Activated CD4-positive, alpha-beta T cell treated with anti-CD3 and anti-CD28 coated beads, Interleukin-2, amount 50 U/mL, for 16 hours (primary cell): ENCODE measurements around the gene SIRT6.
"Not testable (repeated sequence)": the region's sequence is repeated elsewhere in the genome, so short reads cannot be mapped to it uniquely, and the experiment has no call there.

Source experiments
- DNase-seq: peaks from one replicate; pipeline ENCODE4 v3.0.0-alpha.2; 2020

SIRT6 gene

DNA sequence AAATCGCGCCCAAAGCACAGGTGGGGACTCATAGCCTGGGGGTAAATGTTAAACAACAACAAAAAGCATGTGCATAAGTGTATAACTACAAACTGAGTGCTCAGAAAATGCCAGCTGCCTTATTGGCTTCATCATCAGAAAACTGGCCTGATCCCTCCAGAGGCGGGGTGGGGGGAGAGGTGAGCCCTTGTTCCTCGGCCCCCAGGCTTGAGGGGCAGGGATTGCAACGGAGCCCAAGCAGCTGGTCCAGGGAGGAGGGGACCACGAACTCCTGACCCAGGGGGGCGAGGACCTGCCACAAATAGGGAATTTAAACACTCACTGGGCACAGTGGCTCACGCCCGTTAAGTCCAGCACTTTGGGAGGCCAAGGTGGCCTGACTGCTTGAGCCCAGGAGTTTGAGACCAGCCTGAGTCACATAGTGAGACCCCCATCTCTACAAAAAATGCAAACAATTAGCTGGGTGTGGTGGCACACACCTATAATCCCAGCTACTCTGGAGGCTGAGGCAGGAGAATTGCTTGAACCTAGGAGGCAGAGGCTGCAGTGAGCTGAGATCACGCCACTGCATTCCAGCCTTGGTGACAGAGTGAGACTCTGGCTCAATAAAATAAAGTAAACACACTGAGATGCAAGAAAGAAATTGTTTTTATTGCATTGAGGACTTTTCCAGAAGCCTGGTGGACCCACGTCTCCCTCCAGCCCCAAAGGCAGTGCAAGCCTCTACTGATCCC lies 8.7 kb downstream of the SIRT6 start:
- no peak for DNase-seq

DNA sequence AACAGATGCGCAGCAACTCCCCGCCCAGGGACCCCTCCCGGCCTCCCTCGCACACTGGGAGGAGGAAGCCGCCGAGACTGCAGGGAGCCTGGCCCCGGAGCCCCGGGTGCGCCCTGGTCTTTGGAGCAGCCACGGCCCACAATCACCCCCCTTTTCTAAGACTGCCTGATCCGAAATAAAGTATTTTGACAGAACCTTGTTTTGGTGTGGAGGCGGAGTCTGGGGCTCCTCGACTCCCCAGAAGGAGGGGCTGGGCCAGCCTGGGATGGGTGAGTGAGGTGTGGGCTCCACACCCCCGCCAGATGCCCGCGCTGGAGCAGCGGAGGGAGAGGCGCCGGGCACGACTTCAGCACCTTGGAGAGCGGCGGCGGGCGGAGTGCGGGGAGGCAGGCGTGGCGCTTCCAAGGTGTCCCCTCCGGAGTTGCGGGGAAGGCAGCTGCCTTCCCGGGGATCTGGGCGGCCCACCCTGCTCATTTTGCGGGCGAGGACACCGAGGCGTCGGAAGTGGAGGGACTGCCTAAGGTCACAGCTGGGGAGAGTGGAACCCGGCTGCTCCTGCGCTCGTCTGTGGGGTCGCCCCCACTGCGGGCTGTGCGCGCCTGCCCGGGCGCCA lies 9.4 kb downstream of the SIRT6 start:
- peak; percentile 51 for DNase-seq

GRCh38 chr19:4171676-4172075 lies 10.7 kb downstream of the SIRT6 start:
- no peak for DNase-seq

DNA sequence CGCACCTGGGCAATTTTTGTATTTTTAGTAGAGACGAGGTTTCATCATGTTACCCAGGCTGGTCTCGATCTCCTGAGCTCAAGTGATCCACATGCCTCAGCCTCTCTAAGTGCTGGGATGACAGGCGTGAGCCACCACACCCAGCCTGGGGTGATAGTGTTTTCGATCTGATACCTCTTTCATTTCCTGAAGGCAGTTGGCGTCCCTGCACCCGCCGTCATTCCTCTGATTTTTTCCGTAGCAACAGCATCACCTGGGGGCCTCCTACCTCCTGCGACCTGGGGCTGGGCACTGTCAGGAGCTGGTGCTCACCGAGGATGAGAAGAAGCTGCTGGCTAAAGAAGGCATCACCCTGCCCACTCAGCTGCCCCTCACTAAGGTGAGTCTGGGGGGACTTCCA lies 18.1 kb downstream of the SIRT6 start:
- no peak for DNase-seq

- no peak for DNase-seq
Observed at GRCh38 chr19:4161415-4162077, 20.8 kb downstream of the SIRT6 start.

DNA sequence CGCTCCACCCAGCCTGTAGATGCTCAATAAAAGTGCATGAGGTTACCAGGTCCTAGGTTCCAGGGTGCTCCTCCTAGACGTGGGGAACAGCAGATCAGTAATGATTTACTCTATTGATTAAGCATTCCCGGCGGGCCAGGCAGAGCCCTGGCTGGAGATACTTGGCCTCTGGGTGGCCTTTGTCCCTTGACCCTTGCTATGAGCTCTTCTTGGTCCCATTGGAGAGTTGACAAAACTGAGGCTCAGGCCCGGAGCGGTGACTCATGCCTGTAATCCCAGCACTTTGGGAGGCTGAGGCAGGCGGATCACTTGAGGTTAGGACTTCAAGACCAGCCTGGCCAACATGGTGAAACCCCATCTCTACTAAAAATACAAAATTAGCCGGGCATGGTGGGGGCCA lies 24.4 kb downstream of the SIRT6 start:
- not testable (repeated sequence) for DNase-seq

GRCh38 chr19:4157164-4157563 lies 25.2 kb downstream of the SIRT6 start:
- no peak for DNase-seq

- no peak for DNase-seq
Observed at GRCh38 chr19:4154571-4155312, 27.6 kb downstream of the SIRT6 start.

DNA sequence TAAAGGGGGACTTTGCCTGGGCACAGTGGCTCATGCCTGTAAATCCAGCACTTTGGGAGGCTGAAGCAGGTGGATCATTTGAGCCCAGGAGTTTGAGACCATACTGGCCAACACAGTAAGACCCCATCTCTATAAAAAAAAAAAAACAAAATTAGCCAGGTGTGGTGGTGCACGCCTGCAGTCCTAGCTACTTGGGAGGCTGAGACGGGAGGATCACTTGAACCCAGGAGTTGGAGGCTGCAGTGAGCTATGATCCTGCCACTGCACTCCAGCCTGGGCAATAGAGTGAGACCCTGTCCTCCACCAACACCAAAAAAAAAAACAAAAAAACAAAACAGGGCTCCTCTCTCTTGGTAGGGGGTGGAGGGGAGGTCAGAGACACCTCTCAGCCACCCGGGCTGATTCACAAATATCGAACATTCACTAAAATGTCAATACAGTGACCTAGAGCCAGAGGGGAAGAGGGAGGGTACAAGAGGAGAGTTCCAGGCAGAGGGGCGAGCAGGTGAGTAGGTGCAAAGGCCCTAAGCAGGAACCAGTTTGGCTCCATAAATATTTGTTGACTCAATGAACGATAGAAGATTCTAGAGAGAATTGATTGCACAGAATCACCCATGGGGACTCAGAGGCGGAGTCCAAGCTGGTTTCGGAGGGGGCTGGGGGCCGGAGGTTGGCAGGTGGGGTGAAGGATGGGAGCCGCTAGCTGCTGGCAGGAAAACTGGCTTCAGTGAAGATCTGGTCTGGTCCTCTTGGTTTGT lies 29.9 kb downstream of the SIRT6 start:
- DNase-seq, result no peak

DNA sequence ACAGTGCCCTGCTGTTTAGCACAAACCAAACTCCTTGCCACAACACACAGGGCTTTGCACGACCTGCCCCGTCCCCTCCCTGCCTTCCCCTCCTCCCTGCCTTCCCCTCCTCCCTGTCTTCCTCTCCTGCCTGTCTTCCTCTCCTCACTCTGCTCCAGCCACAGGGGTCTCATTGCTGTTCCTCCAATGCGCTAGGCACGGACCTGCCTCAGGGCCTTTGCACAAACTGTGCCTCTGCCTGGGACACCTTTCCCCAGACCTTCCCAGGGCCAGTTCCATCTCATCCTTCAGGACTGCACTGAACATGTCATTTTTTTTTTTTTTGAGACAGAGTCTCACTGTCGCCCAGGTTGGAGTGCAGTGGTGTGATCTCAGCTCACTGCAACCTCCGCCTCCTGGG lies 30.7 kb downstream of the SIRT6 start:
- DNase-seq, result no peak

GRCh38 chr19:4149518-4150288 lies 32.7 kb downstream of the SIRT6 start:
- DNase-seq, result no peak

DNA sequence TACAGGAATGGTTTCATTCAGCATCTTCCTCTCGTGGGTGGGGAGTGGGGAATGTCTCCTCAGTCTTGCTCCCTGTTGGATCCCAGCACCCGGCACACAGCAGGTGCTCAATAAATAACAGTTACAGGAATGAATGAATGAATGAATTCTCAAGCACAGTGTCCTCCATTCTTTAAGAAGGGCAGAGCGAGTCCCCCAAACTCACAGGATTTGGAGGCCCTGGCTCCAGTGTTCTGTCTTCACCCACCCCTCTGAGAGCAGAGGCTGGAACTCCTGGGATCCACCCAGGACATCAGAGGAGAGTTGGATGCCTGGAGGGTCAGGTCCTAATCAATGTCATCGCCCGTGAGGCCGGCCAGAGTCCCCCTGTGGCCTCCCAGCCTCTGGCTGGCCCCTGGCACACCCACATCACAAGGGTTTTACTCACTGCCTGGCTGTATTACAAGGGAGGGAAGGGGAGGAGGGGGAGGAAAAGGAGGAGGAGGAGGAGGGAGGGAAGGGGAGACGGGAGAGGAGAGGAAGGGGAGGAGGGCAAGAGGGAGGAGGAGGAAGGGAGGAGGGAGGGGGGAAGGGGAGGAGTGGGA lies 37.6 kb downstream of the SIRT6 start:
- DNase-seq, result no peak

DNA sequence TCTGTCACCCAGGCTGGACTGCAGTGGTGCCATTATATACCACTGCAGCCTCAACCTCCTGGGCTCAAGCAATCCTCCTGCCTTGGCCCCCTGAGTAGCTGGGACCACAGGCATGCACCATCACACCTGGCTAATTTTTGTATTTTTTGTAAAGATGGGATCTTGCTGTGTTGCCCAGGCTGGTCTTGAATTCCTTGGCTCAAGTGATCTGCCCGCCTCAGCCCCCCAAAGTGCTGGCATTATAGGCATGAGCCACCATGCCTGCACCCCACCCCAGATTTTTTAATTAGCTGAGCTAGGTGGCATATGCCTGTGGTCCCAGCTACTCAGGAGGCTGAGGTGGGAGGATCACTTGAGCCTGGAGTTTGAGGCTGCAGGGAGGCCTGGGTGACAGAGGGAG lies 39.4 kb downstream of the SIRT6 start:
- DNase-seq, result not testable (repeated sequence)

DNA sequence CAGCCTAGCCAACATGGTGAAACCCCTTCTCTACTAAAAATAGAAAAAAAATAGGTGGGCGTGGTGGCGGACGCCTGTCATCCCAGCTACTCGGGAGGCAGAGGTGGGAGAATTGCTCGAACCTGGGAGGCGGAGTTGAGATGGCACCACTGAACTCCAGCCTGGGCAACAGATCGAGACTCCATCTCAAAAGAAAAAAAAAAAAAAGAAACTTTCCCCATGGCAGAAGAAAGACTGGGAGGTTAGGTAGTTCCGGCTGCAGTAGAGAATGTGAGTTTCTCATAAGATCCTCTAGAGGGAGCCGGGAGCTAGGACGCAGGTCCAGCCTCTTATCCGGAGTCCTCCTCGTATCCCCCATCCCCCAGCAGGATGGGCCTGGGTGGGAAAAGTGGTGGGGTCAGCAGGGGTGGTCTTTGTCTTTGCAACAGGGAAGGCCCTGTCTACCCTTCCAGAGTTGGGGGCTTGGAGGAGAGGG lies 42.1 kb downstream of the SIRT6 start:
- peak; percentile 52 for DNase-seq

DNA sequence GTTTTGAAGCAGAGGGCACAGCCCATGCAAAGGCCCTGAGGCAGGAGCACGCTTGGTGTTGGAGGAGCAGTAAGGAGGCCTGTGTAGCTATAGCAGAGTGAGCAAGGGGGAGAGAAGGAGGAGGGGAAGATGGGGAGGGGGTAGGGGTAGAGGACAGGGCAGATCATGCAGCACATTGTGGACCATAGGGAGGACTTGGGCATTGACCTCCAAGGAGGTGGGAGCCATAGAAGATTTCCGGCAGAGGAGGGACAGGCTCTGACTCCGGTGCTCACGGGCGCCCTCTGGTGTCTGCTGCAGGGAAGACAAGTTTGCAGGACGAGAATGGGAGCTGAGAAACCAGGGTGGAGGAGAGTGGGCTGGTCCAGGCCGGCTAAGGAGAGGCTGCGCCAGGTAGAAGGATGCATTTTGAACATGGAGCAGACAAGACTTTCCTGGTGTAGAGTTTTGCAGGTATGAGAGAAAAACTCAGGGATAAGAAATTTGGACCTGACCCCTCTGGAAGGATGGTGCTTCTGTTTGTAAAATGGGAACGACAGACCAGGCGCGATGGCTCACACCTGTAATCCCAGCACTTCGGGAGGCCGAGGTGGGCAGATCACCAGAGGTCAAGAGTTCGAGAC lies 42.6 kb downstream of the SIRT6 start:
- peak; percentile 90 for DNase-seq

DNA sequence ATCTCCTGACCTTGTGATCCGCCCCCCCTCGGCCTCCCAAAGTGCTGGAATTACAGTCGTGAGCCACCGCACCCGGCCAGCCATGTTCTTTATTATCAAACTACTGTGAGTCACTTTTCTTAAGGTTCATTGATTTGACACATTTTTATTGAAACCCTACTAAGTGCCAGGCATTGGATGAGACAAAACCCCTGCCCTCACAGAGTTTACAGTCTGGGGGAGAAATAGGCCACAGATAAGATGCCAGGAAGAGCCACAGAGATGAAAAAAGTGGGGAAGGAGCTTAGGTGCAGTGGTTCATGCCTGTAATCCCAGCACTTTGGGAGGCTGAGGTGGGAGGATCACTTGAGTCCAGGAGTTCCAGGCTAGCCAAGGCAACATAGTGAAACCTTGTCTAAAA lies 43.9 kb downstream of the SIRT6 start:
- no peak for DNase-seq

GRCh38 chr19:4136680-4137088 lies 45.7 kb downstream of the SIRT6 start:
- DNase-seq, result no peak

GRCh38 chr19:4135386-4135785 lies 47.0 kb downstream of the SIRT6 start:
- not testable (repeated sequence) for DNase-seq

DNA sequence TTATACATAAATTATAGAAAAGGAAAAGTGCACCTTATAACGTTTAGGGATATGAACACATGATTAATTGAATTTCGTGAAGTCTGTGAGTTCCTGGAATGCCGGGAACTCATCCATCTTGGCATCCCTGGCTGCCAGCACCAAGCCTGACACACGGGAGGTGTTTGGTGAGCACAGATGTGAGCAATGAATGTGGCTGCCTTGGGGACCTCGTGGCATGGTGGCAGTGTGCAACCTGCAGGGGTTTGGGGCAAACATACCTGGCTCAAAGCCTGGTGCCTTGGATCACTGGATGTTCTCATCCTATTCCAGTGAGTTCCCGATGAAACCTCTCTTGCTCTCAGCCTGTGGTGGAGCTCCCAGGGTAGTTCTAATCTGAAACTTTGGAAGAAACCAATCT lies 48.0 kb downstream of the SIRT6 start:
- DNase-seq, result no peak

GRCh38 chr19:4130744-4131438 lies 51.5 kb downstream of the SIRT6 start:
- DNase-seq, result no peak
